Mammary epithelial cell (primary cell): Measurements from ENCODE around the gene FOXF1.

Experiments
- CTCF ChIP-seq, 2 donors: IDR thresholded peaks in 1 of 2; conservative IDR thresholded peaks in 1 of 2; 2 replicates each; pipeline ENCODE4 v1.5.1; 2011 to 2012; ENCODE audit warnings: inconsistent platforms in 2 of 2, low read length in 2 of 2, mild to moderate bottlenecking in 2 of 2, control low read depth in 1 of 2, low read depth in 1 of 2; ENCODE audit not compliant: insufficient read depth in 1 of 2; ENCODE audit errors: extremely low read depth in 1 of 2
- EZH2 ChIP-seq: IDR thresholded peaks from 2 replicates; pipeline ENCODE4 v1.6.1; 2012; ENCODE audit warnings: low read length, inconsistent platforms, borderline replicate concordance

GRCh38 chr16:86472366-86472765 lies 38.0 kb upstream of the FOXF1 start:
- no peak for TF ChIP-seq CTCF (conservative IDR thresholded peaks at IDR 0.05 in 1 of 2, IDR thresholded peaks at IDR 0.05 in 1 of 2; ENCODE audit: extremely low read depth in 1 of 2, insufficient read depth in 1 of 2, low read depth in 1 of 2, low read length in 2 of 2)
- no peak for TF ChIP-seq EZH2
